ENCODE measurements around the gene IFNLR1. TPM values are rescaled to one million over a fixed set of nuclear protein-coding genes. Genes with fewer than 3 reads are reported as not detected.

IFNLR1 gene
- total RNA-seq: under 0.01 TPM in 1 of 2 replicates, not detected in the other

DNA sequence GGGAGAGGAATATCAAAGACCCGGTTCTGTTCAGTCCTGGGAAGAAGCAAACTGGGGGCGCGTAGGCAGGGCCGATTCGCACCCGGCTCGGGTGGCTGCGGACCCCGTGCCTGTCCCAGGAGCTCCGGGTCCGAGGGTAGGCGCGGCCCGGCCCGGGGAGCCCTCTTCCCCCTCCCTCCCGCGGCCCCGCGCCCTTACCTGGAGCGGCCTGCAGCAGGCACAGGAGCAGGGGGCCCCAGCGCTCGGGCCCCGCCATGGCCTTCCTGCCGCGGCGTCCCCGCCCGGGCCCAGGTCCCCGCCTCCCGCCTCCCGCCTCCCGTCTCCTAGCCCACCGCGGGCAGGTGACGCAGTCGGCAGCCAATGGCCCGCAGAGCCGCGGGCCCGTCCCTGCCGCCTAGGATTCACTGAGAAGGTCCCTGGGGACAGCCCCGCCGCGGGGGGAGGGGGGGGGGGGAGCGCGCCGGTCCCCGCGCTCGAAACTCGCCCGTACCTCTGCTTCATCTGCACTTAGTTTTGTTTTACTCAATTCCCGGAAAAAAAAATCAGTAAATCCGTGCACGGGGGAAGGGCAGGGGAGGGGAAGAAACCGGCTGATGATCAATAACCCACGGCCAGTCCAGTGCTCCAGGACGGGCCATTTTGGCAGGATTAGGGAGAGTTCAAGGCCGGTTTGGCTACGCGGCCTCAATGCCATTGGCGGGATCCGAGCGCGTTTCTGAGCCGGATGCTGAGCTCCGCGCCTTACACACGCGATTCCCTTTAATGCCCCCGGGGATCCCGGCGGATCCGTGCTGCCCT lies at the start of gene IFNLR1:
TSS of gene IFNLR1 (minus strand) at position 297 of the 798 bp plus-strand sequence. CDS start at position 256, 41 bp downstream.
- Histone ChIP-seq H2AFZ (ENCODE audit: low read length) (peak within 1 kb of the TSS; percentile 85), H3K9me3 (ENCODE audit: low read depth, low read length) (no peaks in the 10 kb centered on the region), H3K27me3 (ENCODE audit: insufficient read depth, low read length) (peaks cover 34% of the 10 kb centered on the region), H3K36me3 (ENCODE audit: insufficient read depth, low read length) (no peaks in the 10 kb centered on the region), H3K79me2 (ENCODE audit: insufficient read depth, low read length) (no peaks in the 10 kb centered on the region), H3K4me2 (ENCODE audit: insufficient read depth, low read length) (peak within 1 kb of the TSS; percentile 80), H4K20me1 (ENCODE audit: insufficient read depth, low read length) (no peaks in the 10 kb centered on the region), H3K27ac (ENCODE audit: low read depth, low read length) (no peak within 1 kb of the TSS), H3K4me3 (ENCODE audit: insufficient read depth, low read length) (peak within 1 kb of the TSS; percentile 54), H3K4me1 (ENCODE audit: insufficient read depth, low read length) (peaks cover 3% of the 10 kb centered on the region)
- TF ChIP-seq, protein P1, sequence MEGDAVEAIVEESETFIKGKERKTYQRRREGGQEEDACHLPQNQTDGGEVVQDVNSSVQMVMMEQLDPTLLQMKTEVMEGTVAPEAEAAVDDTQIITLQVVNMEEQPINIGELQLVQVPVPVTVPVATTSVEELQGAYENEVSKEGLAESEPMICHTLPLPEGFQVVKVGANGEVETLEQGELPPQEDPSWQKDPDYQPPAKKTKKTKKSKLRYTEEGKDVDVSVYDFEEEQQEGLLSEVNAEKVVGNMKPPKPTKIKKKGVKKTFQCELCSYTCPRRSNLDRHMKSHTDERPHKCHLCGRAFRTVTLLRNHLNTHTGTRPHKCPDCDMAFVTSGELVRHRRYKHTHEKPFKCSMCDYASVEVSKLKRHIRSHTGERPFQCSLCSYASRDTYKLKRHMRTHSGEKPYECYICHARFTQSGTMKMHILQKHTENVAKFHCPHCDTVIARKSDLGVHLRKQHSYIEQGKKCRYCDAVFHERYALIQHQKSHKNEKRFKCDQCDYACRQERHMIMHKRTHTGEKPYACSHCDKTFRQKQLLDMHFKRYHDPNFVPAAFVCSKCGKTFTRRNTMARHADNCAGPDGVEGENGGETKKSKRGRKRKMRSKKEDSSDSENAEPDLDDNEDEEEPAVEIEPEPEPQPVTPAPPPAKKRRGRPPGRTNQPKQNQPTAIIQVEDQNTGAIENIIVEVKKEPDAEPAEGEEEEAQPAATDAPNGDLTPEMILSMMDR (IDR thresholded peaks at IDR 0.05; ENCODE audit: extremely low read depth, low read depth, low read length): no peak
- DNase-seq (ENCODE audit: insufficient read length, low spot score, missing footprints): peak; percentile 91

DNA sequence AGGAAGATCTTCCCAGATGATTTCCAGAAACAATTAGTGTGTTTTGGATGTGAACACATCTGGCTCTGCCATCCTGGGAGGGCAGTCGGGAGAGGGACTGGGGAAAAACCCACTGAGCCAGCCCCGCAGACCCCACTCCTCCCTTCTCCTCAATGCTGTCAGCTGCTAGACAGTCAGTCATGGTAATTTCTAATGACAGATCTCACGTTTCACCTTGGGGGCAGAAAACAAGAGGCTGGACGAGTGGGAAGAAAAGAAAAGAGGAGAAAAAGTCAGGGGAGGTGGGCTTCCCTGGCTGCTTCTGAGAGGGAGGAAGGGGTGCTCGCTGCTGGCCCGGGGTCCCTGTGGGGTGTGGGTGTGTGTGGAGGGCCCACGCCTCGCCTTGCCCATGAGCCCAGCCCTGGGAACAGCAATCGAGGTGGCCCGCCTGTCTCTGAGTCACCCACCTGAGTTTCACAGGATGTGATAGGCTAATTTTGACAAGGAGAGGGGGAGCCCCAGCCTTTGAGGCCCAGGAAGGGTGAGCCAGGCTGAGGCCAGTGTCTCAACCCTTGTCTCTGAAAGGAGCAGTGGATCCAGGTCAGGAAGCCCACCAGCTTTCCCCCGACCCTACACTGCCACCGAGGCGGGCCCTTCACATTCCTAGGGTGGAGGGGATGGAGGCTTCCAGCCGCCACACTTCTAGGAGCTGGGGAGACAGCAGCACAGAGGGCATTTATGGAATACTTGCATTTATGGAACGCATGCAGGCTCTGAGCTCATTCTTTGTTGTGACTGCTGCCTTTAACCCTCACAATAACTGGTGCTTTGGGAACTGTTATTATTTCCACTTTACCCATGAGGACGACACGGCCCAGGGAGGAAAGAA lies 49.1 kb upstream of the IFNLR1 start:
- Histone ChIP-seq H3K4me2 (ENCODE audit: insufficient read depth, low read length) (peak overlapping the region; percentile 15), H2AFZ (ENCODE audit: low read length) (peak overlapping the region; percentile 35), H3K4me3 (ENCODE audit: insufficient read depth, low read length) (no peak overlapping the region), H4K20me1 (ENCODE audit: insufficient read depth, low read length) (no peaks in the 10 kb centered on the region), H3K79me2 (ENCODE audit: insufficient read depth, low read length) (no peaks in the 10 kb centered on the region), H3K36me3 (ENCODE audit: insufficient read depth, low read length) (no peaks in the 10 kb centered on the region), H3K27me3 (ENCODE audit: insufficient read depth, low read length) (peaks cover under 1% of the 10 kb centered on the region), H3K4me1 (ENCODE audit: insufficient read depth, low read length) (peaks cover 11% of the 10 kb centered on the region), H3K9me3 (ENCODE audit: low read depth, low read length) (no peaks in the 10 kb centered on the region), H3K27ac (ENCODE audit: low read depth, low read length) (no peak overlapping the region)
- DNase-seq (ENCODE audit: insufficient read length, low spot score, missing footprints): no peak
- TF ChIP-seq, protein P1 (IDR thresholded peaks at IDR 0.05; ENCODE audit: extremely low read depth, low read depth, low read length): no peak

DNA sequence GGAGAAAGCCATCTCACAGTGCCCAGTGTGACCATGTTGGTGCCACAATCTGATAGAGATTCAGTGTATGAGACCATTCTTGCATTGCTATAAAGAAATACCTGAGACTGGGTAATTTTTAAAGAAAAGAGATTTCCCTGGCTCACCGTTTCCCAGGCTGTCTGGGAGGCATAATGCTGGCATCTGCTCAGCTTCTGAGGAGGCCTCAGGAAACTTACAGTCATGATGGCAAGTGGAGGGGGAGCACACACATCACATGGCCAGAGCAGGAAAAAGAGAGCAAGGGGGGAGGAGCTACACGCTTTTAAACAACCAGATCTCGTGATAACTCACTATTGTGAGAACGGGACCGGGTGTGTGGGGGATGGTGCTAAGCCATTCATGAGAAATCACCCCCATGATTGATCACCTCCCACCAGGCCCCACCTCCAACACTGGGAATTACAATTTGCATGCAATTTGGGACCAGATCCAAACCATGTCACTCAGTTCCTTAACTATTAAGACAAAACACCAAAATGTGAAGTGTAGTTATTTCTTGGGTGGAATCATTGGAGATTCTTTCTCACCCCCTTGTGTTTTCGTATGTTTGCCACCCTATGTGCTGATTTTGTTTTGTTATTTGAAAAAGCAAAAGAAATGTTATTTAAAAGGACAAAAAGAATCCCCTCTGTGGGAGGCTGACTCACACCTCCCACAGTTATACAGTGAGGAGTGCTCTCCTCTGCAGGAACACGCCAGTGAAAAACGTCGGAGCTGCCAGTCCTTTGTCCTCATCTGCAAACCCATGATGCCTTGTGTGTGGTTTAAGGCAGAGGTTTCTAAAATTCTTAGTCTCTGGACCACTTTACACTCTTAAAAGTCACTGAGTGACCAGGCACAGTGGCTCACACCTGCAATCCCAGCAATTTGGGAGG lies 46.9 kb upstream of the IFNLR1 start:
- Histone ChIP-seq H3K79me2 (ENCODE audit: insufficient read depth, low read length) (no peaks in the 10 kb centered on the region), H3K4me1 (ENCODE audit: insufficient read depth, low read length) (peaks cover 11% of the 10 kb centered on the region), H3K27me3 (ENCODE audit: insufficient read depth, low read length) (peaks cover 3% of the 10 kb centered on the region), H3K36me3 (ENCODE audit: insufficient read depth, low read length) (no peaks in the 10 kb centered on the region), H4K20me1 (ENCODE audit: insufficient read depth, low read length) (no peaks in the 10 kb centered on the region), H3K27ac (ENCODE audit: low read depth, low read length) (no peak overlapping the region), H3K4me2 (ENCODE audit: insufficient read depth, low read length) (peak overlapping the region; percentile 43), H2AFZ (ENCODE audit: low read length) (peak overlapping the region; percentile 5), H3K4me3 (ENCODE audit: insufficient read depth, low read length) (no peak overlapping the region), H3K9me3 (ENCODE audit: low read depth, low read length) (no peaks in the 10 kb centered on the region)
- DNase-seq (ENCODE audit: insufficient read length, low spot score, missing footprints): no peak
- TF ChIP-seq, protein P1 (IDR thresholded peaks at IDR 0.05; ENCODE audit: extremely low read depth, low read depth, low read length): no peak

Data from osteoblast (primary cell).